Thyroid gland (tissue), 4 donors: Measurements from ENCODE around the gene UBIAD1. TPM values are rescaled to one million over a fixed set of nuclear protein-coding genes. Genes with fewer than 3 reads are reported as not detected.
"Not testable (repeated sequence)": the region's sequence is repeated elsewhere in the genome, so short reads cannot be mapped to it uniquely, and the experiment has no call there.

Experiments
- DNase-seq, 2 donors: peaks; one replicate each; pipeline ENCODE4 v3.0.0-alpha.2; 2019
- H3K27ac ChIP-seq, 3 donors: fragments of 200-600 bp; sonication (generic); 1 replicate in 2 of 3; 2 replicates in 1 of 3; pipeline ENCODE4 v1.5.1; 2016 to 2019; ENCODE audit warnings: mild to moderate bottlenecking in 1 of 3, moderate library complexity in 1 of 3
- H3K27me3 ChIP-seq: fragments of 200-600 bp; sonication (generic); one replicate; pipeline ENCODE4 v1.5.1; 2019
- H3K36me3 ChIP-seq, 2 donors: fragments of 200-600 bp; sonication (generic); one replicate each; pipeline ENCODE4 v1.5.1; 2016 to 2019
- H3K4me1 ChIP-seq, 2 donors: fragments of 200-600 bp; sonication (generic); one replicate each; pipeline ENCODE4 v1.5.1; 2017 to 2019
- H3K4me3 ChIP-seq, 3 donors: fragments of 200-600 bp; sonication (generic); replicated peaks in 1 of 3; 1 replicate in 2 of 3; 2 replicates in 1 of 3; pipeline ENCODE4 v1.5.1; 2016; ENCODE audit warnings: mild to moderate bottlenecking in 1 of 3
- H3K9me3 ChIP-seq: fragments of 200-600 bp; sonication (generic); one replicate; pipeline ENCODE4 v1.5.1; 2017
- POLR2A ChIP-seq, 2 donors: fragments of 450-650 bp; IDR thresholded peaks; one replicate each; pipeline ENCODE4 v1.6.1; 2017; ENCODE audit warnings: antibody characterized with exemption in 2 of 2, mild to moderate bottlenecking in 2 of 2, moderate library complexity in 1 of 2
- WGBS, 2 donors: methylation state at CpG; one replicate each; pipeline ENCODE4 v1.1.5; 2017; 5-methylcytosine and 5-hydroxymethylcytosine counted together
- intact Hi-C: fragments of 100-400 bp; cut with DNase I; formaldehyde crosslinking; loops from one replicate; pipeline ENCODE4 v1.15.1; 2023
- total RNA-seq, 4 donors: library from RNA; depleted of rRNA; stranded (reverse); fragments of >200 nt; gene quantifications; one replicate each; pipeline ENCODE4 v1.2.3, GENCODE V29; 2016
- TF ChIP-seq, protein P1 (sequence below), 6 experiments: fragments of 200-600 bp in 3 of 6; fragments of 450-650 bp in 3 of 6; sonication (generic) in 3 of 6; IDR thresholded peaks; one replicate each; pipeline ENCODE4 v1.5.1; 2016 to 2019; ENCODE audit warnings: antibody characterized with exemption in 6 of 6, mild to moderate bottlenecking in 2 of 6, inconsistent platforms in 1 of 6, moderate library complexity in 1 of 6

Gene UBIAD1
- total RNA-seq, 4 donors from 2014 or later, result 14.4 to 15.4 (median 15.1) TPM

DNA sequence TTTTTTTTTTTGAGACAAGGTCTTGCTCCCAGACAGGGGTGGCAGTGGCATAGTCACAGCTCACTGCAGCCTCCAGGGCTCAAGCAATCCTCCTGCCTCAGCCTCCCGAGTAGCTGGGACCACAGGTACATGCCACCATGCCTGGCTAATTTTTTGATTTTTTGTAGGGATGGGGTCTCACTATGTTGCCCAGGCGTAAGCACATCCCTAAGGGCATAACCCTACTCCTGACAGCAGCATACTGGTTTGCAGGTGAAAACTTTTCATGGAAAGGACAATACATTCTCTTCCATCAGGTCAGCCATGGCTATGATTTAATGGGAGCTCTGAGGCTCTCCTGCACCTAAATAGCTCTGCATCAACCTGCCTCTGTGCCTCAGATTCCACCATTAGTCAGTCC, 29.4 kb downstream of the UBIAD1 start:
- intact Hi-C loops, result no loop called here

DNA sequence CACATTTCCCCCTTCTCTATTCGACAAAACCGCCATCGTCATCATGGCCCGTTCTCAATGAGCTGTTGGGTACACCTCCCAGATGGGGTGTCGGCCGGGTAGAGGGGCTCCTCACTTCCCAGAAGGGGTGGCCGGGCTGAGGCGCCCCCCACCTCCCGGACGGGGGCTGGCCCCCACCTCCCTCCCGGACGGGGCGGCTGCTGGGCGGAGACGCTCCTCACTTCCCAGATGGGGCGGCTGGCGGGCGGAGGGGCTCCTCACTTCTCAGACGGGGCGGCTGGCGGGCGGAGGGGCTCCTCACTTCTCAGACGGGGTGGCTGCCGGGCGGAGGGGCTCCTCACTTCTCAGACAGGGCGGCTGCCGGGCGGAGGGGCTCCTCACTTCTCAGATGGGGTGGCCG, 32.5 kb downstream of the UBIAD1 start:
- H3K4me3 ChIP-seq, H3K4me1 ChIP-seq, H3K27me3 ChIP-seq, H3K36me3 ChIP-seq, intact Hi-C loops, H3K27ac ChIP-seq, H3K9me3 ChIP-seq, DNase-seq: not testable (repeated sequence)
- 82 to 95% methylated on average over 9 to 10 of the region's 29 CpGs for WGBS, 2 donors

More for the DNA sequence above, 29.4 kb downstream of the UBIAD1 start:
- no peak overlapping the region for H3K27ac ChIP-seq
- no peaks in the 10 kb centered on the region for H3K36me3 ChIP-seq
- H3K27me3 ChIP-seq, result no peaks in the 10 kb centered on the region
- TF ChIP-seq POLR2A (IDR thresholded peaks at IDR 0.05), result no peak
- TF ChIP-seq, protein P1, sequence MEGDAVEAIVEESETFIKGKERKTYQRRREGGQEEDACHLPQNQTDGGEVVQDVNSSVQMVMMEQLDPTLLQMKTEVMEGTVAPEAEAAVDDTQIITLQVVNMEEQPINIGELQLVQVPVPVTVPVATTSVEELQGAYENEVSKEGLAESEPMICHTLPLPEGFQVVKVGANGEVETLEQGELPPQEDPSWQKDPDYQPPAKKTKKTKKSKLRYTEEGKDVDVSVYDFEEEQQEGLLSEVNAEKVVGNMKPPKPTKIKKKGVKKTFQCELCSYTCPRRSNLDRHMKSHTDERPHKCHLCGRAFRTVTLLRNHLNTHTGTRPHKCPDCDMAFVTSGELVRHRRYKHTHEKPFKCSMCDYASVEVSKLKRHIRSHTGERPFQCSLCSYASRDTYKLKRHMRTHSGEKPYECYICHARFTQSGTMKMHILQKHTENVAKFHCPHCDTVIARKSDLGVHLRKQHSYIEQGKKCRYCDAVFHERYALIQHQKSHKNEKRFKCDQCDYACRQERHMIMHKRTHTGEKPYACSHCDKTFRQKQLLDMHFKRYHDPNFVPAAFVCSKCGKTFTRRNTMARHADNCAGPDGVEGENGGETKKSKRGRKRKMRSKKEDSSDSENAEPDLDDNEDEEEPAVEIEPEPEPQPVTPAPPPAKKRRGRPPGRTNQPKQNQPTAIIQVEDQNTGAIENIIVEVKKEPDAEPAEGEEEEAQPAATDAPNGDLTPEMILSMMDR (IDR thresholded peaks at IDR 0.05), result no peak
- no peaks in the 10 kb centered on the region for H3K9me3 ChIP-seq
- 88 to 100% methylated on average over 2 of the region's 2 CpGs for WGBS, 2 donors
- peaks cover 0 to 3% of the 10 kb centered on the region in 2 donors for H3K4me1 ChIP-seq
- no peak for DNase-seq
- no peak overlapping the region for H3K4me3 ChIP-seq

DNA sequence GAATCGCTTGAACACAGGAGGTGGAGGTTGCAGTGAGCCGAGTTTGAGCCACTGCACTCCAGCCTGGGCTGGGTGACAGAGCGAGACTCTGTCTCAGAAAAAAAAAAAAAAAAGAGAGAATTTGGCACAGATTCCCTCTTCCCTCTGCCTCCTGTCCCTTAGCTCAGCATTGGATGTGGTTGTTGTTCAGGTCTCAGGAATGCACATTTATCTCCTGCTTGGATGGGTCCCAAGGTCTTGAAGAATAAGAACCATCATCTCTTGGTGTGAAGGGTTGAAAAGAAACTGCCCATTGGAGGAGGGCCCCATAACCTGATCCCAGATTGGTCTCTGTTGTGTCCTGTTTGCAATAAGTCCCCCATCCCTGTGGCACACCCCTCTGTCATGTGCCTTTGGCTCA, 34.9 kb downstream of the UBIAD1 start:
- Histone ChIP-seq H3K4me3 (no peak overlapping the region), H3K27me3 (no peaks in the 10 kb centered on the region), H3K9me3 (no peaks in the 10 kb centered on the region), H3K27ac (no peak overlapping the region), H3K36me3 (no peaks in the 10 kb centered on the region), H3K4me1 (peaks cover 0 to 3% of the 10 kb centered on the region in 2 donors)
- no peak for DNase-seq
- TF ChIP-seq POLR2A (IDR thresholded peaks at IDR 0.05), result no peak
- TF ChIP-seq, protein P1 (IDR thresholded peaks at IDR 0.05), result no peak
- intact Hi-C loops, result no loop called here
- WGBS, 2 donors, result 83 to 92% methylated on average over 3 of the region's 3 CpGs

DNA sequence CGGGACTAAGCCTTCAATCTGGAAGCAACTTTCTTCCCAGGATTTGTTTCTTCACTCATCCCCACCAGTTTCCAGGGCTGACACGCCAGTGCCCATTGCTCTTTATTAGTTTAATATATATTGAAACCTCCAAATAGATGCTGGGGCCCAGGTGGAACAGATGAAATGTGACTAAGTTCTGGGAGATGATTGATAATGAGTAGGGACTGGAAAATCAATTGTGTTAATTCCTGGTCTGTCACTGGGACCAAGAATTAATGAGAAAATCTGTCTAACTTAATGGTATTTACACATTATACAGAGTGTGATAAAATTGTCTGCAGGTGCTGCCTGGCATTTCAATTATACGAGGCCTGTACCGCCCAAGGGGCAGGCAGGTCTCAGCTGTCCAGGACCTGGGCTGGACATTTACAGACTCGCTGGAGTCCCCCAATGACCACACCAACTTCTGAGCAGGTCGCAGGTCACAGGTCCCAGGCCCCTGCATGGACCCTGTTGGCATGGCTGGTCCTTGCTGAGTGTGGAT, 35.8 kb downstream of the UBIAD1 start:
- Histone ChIP-seq H3K27me3 (no peaks in the 10 kb centered on the region), H3K36me3 (no peaks in the 10 kb centered on the region), H3K9me3 (no peaks in the 10 kb centered on the region), H3K27ac (no peak overlapping the region), H3K4me1 (peaks cover 0 to 3% of the 10 kb centered on the region in 2 donors), H3K4me3 (no peak overlapping the region)
- no peak for DNase-seq
- no peak for TF ChIP-seq POLR2A (IDR thresholded peaks at IDR 0.05)
- TF ChIP-seq, protein P1 (IDR thresholded peaks at IDR 0.05), result no peak
- intact Hi-C loops, result no loop called here
- WGBS, 2 donors, result 90 to 93% methylated on average over 5 to 6 of the region's 6 CpGs

DNA sequence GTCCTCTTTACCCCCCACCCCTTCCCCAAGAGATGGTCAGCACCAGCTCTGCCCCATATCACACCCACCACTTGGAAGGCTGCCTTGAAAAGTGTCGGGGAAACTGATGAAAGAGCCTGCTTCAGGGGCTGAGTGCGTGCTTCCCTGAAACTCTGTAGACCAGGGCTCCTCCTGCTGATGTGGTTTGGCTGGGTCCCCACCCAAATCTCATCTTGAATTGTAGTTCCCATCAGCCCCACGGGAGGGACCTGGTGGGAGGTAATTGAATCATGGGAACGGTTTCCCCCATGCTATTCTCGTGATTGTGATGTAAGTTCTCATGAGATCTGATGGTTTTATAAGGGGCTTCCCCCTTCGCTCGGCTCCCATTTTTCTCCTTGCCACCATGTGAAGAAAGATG, 36.4 kb downstream of the UBIAD1 start:
- Histone ChIP-seq H3K4me3 (no peak overlapping the region), H3K36me3 (no peaks in the 10 kb centered on the region), H3K27ac (no peak overlapping the region), H3K27me3 (no peaks in the 10 kb centered on the region), H3K4me1 (peaks cover 0 to 3% of the 10 kb centered on the region in 2 donors), H3K9me3 (no peaks in the 10 kb centered on the region)
- no peak for DNase-seq
- no peak for TF ChIP-seq POLR2A (IDR thresholded peaks at IDR 0.05)
- TF ChIP-seq, protein P1 (IDR thresholded peaks at IDR 0.05), result no peak
- WGBS, 2 donors, result 87 to 89% methylated on average over 6 to 7 of the region's 7 CpGs
- intact Hi-C loops, result no loop called here
